Inflammatory macrophage treated with lipopolysaccharide for 1 hour (primary cell): Measurements from ENCODE around the gene RPS19BP1.

Experiments used
- DNase-seq, 2 donors: peaks; one replicate each; pipeline ENCODE4 v3.0.0-alpha.2; 2020 to 2022

RPS19BP1 gene

DNA sequence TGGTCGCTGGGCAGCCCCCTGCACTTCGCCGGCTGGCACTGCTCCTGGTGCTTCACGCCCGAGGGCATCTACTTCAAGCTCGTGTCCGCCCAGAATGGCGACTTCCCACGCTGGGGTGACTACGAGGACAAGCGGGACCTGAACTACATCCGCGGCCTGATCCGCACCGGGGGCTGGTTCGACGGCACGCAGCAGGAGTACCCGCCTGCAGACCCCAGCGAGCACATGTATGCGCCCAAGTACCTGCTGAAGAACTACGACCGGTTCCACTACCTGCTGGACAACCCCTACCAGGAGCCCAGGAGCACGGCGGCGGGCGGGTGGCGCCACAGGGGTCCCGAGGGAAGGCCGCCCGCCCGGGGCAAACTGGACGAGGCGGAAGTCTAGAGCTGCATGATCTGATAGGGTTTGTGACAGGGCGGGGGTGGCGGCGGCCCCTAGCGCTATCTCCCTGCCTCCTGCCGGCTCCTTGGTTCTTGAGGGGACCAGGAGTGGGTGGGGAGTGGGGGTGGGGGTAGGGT is 43.9 kb downstream of the RPS19BP1 start:
- DNase-seq = no peak

DNA sequence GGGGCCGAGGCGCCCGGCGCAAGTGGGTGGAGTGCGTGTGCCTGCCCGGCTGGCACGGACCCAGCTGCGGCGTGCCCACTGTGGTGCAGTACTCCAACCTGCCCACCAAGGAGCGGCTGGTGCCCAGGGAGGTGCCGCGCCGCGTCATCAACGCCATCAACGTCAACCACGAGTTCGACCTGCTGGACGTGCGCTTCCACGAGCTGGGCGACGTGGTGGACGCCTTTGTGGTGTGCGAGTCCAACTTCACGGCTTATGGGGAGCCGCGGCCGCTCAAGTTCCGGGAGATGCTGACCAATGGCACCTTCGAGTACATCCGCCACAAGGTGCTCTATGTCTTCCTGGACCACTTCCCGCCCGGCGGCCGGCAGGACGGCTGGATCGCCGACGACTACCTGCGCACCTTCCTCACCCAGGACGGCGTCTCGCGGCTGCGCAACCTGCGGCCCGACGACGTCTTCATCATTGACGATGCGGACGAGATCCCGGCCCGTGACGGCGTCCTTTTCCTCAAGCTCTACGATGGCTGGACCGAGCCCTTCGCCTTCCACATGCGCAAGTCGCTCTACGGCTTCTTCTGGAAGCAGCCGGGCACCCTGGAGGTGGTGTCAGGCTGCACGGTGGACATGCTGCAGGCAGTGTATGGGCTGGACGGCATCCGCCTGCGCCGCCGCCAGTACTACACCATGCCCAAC is 44.6 kb downstream of the RPS19BP1 start:
- no peak for DNase-seq

DNA sequence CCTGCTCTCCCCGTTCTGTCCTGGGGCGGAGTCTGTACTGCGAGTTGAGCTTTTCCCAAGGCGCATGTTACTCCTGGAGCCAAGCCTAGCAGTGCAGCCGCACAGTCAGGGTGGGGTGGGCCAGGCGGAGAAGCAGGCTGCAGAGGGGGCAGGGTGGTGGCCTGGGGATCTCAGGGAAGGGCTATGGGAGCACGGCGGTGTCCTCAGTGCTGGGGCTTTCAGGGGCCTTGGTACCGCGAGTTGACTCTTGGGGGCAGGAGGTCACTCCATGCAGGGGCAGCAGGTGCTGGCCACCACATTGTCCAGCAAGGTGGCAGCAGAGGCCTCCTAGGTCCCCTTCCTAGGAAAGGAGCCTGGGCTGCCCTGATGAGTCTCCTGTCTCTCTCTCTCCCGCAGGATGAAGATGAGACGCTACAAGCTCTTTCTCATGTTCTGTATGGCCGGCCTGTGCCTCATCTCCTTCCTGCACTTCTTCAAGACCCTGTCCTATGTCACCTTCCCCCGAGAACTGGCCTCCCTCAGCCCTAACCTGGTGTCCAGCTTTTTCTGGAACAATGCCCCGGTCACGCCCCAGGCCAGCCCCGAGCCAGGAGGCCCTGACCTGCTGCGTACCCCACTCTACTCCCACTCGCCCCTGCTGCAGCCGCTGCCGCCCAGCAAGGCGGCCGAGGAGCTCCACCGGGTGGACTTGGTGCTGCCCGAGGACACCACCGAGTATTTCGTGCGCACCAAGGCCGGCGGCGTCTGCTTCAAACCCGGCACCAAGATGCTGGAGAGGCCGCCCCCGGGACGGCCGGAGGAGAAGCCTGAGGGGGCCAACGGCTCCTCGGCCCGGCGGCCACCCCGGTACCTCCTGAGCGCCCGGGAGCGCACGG is 45.4 kb downstream of the RPS19BP1 start:
- no peak for DNase-seq

DNA sequence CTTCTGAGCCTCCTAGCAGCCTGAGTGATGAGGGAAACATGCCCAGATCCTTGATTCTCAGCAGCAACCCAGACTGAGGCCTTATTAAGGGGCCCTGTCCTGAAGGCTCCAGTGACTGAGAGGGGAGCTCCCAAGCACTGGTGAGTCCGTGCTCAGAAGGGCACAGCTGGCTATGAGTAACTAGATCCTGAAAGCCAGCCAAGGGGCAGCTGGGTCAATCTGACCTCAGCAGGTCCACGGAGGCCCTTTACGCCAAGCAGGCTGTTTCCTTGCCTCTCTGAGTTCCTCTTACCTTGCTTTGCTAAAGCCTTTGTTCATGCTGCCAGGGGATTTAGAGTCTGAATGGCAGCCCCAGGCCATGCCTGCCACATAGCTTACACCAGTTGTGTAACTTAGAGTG is 49.8 kb downstream of the RPS19BP1 start:
- no peak for DNase-seq

DNA sequence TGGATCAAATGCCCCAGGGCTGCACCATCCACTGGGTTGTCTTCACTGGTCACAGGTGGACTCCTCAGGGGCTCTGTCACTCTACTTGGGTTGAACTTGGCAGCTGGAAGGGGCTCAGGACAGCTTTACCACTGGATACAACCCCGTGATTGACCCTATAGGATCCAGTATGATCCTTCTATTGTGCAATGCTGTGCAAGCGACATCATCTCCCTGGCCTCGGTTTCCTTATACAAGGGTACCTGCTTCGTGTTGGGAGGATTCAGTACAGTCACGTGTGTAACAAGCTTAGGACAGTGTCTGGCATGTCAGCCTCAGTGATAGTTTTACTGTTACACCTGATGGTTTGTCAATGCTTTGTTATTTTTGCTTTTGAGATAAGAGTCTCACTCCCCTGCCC is 51.0 kb downstream of the RPS19BP1 start:
- no peak for DNase-seq

DNA sequence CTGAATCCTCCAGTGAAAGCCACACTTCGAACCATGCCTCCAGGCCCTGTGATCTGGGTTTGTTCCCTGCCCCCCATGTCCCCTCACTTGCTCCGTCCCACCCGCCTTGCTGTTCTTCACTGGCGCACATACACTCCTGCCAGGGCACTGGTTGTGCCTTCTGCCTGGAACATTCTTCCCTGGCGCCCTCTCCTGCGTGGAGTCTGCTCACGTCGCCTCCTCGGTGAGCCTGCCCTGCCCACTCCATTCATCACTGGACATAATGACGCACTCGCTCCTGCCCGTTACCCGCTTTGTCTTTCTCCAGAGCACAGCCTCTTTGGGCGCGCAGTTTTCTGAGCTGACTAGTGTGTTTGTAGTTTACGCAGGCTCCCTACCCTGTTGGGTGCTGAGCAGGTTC is 51.5 kb downstream of the RPS19BP1 start:
- no peak for DNase-seq

DNA sequence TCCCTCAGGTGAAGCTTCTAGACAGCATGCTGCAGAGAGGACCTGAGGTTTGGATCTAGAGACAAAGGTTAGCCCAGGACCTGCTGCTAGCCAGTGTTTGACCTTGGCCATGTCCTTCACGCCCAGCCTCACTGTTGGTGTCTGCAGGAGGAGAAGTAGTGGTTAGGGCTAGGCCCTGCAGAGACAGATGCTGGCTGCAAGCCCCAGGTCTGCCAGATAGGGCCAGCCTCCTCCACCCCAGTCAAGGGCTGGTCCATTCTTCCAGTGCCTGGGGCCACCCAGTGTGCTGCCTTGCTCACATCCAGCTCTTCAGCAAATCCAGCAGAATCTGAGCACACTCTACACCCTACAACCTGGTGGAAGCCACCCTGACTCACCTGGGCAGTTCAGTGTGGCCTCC is 52.0 kb downstream of the RPS19BP1 start:
- DNase-seq = no peak

DNA sequence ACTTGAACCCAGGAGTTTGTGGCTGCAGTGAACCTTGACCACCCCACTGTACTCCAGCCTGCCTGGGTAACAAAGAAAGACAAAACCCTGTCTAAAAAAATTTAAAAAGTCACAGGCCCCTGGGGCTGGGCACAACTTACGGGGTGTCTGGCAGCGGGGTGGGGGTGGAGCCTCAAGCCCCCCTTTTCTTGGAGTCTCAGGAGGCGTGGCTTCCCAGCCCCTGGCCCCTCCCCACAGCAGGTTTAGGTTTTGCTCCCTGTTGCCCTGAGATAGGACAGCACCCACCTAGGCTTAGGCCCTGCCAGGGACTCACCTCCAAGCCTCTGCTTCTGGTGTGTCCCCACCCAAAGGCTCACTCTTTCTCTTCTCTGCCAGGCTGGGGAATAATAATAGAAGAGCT is 53.3 kb downstream of the RPS19BP1 start:
- no peak for DNase-seq
